ENCODE results near the gene GOLGA6D.
A peak's percentile ranks its signal among the peaks of the same experiment; 100 is the strongest.
"Not testable (repeated sequence)": the region's sequence is repeated elsewhere in the genome, so short reads cannot be mapped to it uniquely, and the experiment has no call there.

The GOLGA6D gene

GRCh38 chr15:75328493-75329314 lies 46.1 kb downstream of the GOLGA6D start:
- Histone ChIP-seq H3K9me3 (ENCODE audit: low read length) (no peaks in the 10 kb centered on the region), H3K27me3 (ENCODE audit: insufficient read depth, low read length) (peaks cover 15% of the 10 kb centered on the region), H3K36me3 (ENCODE audit: insufficient read depth, low read length) (no peaks in the 10 kb centered on the region), H3K4me3 (ENCODE audit: low read length) (no peak overlapping the region), H2AFZ (ENCODE audit: low read depth, low read length) (no peak overlapping the region), H3K4me1 (ENCODE audit: insufficient read depth, low read length) (no peaks in the 10 kb centered on the region)

- H3K4me1 ChIP-seq (ENCODE audit: insufficient read depth, low read length) = no peaks in the 10 kb centered on the region
- H2AFZ ChIP-seq (ENCODE audit: low read depth, low read length) = no peak overlapping the region
- H3K27me3 ChIP-seq (ENCODE audit: insufficient read depth, low read length) = peaks cover 15% of the 10 kb centered on the region
- H3K4me3 ChIP-seq (ENCODE audit: low read length) = no peak overlapping the region
- no peaks in the 10 kb centered on the region for H3K36me3 ChIP-seq (ENCODE audit: insufficient read depth, low read length)
- no peaks in the 10 kb centered on the region for H3K9me3 ChIP-seq (ENCODE audit: low read length)
Measured at GRCh38 chr15:75329571-75329970, 46.9 kb downstream of the GOLGA6D start.

GRCh38 chr15:75332093-75332492 lies 49.5 kb downstream of the GOLGA6D start:
- peaks cover 11% of the 10 kb centered on the region for H3K27me3 ChIP-seq (ENCODE audit: insufficient read depth, low read length)
- H3K9me3 ChIP-seq (ENCODE audit: low read length); H2AFZ ChIP-seq (ENCODE audit: low read depth, low read length); H3K36me3 ChIP-seq (ENCODE audit: insufficient read depth, low read length); H3K4me3 ChIP-seq (ENCODE audit: low read length): not testable (repeated sequence)
- H3K4me1 ChIP-seq (ENCODE audit: insufficient read depth, low read length) = peaks cover 11% of the 10 kb centered on the region

GRCh38 chr15:75333654-75334419 lies 51.2 kb downstream of the GOLGA6D start:
- H3K36me3 ChIP-seq (ENCODE audit: insufficient read depth, low read length); H2AFZ ChIP-seq (ENCODE audit: low read depth, low read length); H3K27me3 ChIP-seq (ENCODE audit: insufficient read depth, low read length); H3K9me3 ChIP-seq (ENCODE audit: low read length); H3K4me3 ChIP-seq (ENCODE audit: low read length): not testable (repeated sequence)
- peaks cover 12% of the 10 kb centered on the region for H3K4me1 ChIP-seq (ENCODE audit: insufficient read depth, low read length)

- Histone ChIP-seq H3K4me3 (ENCODE audit: low read length) (peak overlapping the region; percentile 81), H2AFZ (ENCODE audit: low read depth, low read length) (peak overlapping the region; percentile 96), H3K27me3 (ENCODE audit: insufficient read depth, low read length) (peaks cover 1% of the 10 kb centered on the region), H3K9me3 (ENCODE audit: low read length) (no peaks in the 10 kb centered on the region), H3K36me3 (ENCODE audit: insufficient read depth, low read length) (peaks cover 17% of the 10 kb centered on the region), H3K4me1 (ENCODE audit: insufficient read depth, low read length) (peaks cover 12% of the 10 kb centered on the region)
Measured at GRCh38 chr15:75335313-75335704, 52.7 kb downstream of the GOLGA6D start.

- peaks cover 18% of the 10 kb centered on the region for H3K36me3 ChIP-seq (ENCODE audit: insufficient read depth, low read length)
- no peaks in the 10 kb centered on the region for H3K27me3 ChIP-seq (ENCODE audit: insufficient read depth, low read length)
- peak within 1 kb of the TSS; percentile 81 for H3K4me3 ChIP-seq (ENCODE audit: low read length)
- peak within 1 kb of the TSS; percentile 96 for H2AFZ ChIP-seq (ENCODE audit: low read depth, low read length)
- H3K4me1 ChIP-seq (ENCODE audit: insufficient read depth, low read length) = peaks cover 12% of the 10 kb centered on the region
- no peaks in the 10 kb centered on the region for H3K9me3 ChIP-seq (ENCODE audit: low read length)
Measured at GRCh38 chr15:75335705-75336355, 53.2 kb downstream of the GOLGA6D start, which contains the start of gene COMMD4. COMMD4 (plus strand) TSS chr15:75336063; CDS start chr15:75336090, 27 bp downstream.

GRCh38 chr15:75338661-75339240 lies 56.1 kb downstream of the GOLGA6D start:
- peaks cover 18% of the 10 kb centered on the region for H3K36me3 ChIP-seq (ENCODE audit: insufficient read depth, low read length)
- H3K4me1 ChIP-seq (ENCODE audit: insufficient read depth, low read length) = peaks cover 12% of the 10 kb centered on the region
- no peak overlapping the region for H2AFZ ChIP-seq (ENCODE audit: low read depth, low read length)
- no peak overlapping the region for H3K4me3 ChIP-seq (ENCODE audit: low read length)
- H3K9me3 ChIP-seq (ENCODE audit: low read length) = no peaks in the 10 kb centered on the region
- H3K27me3 ChIP-seq (ENCODE audit: insufficient read depth, low read length) = no peaks in the 10 kb centered on the region

- Histone ChIP-seq H3K36me3 (ENCODE audit: insufficient read depth, low read length) (peaks cover 18% of the 10 kb centered on the region), H3K27me3 (ENCODE audit: insufficient read depth, low read length) (no peaks in the 10 kb centered on the region), H3K4me1 (ENCODE audit: insufficient read depth, low read length) (peaks cover 12% of the 10 kb centered on the region), H3K9me3 (ENCODE audit: low read length) (no peaks in the 10 kb centered on the region), H2AFZ (ENCODE audit: low read depth, low read length) (no peak overlapping the region), H3K4me3 (ENCODE audit: low read length) (no peak overlapping the region)
Measured at GRCh38 chr15:75339531-75340240, 57.1 kb downstream of the GOLGA6D start.

- Histone ChIP-seq H3K36me3 (ENCODE audit: insufficient read depth, low read length) (peaks cover 18% of the 10 kb centered on the region), H3K27me3 (ENCODE audit: insufficient read depth, low read length) (no peaks in the 10 kb centered on the region), H3K4me1 (ENCODE audit: insufficient read depth, low read length) (peaks cover 4% of the 10 kb centered on the region), H3K4me3 (ENCODE audit: low read length) (no peak overlapping the region), H3K9me3 (ENCODE audit: low read length) (no peaks in the 10 kb centered on the region), H2AFZ (ENCODE audit: low read depth, low read length) (no peak overlapping the region)
Measured at GRCh38 chr15:75342221-75342620, 59.6 kb downstream of the GOLGA6D start.

GRCh38 chr15:75343953-75344352 lies 61.3 kb downstream of the GOLGA6D start:
- Histone ChIP-seq H3K4me1 (ENCODE audit: insufficient read depth, low read length) (peaks cover 15% of the 10 kb centered on the region), H3K36me3 (ENCODE audit: insufficient read depth, low read length) (peaks cover 14% of the 10 kb centered on the region)
- H3K27me3 ChIP-seq (ENCODE audit: insufficient read depth, low read length); H3K4me3 ChIP-seq (ENCODE audit: low read length); H2AFZ ChIP-seq (ENCODE audit: low read depth, low read length); H3K9me3 ChIP-seq (ENCODE audit: low read length): not testable (repeated sequence)
